Measurements from ENCODE around the gene NR5A1.

- TF ChIP-seq, protein P1, sequence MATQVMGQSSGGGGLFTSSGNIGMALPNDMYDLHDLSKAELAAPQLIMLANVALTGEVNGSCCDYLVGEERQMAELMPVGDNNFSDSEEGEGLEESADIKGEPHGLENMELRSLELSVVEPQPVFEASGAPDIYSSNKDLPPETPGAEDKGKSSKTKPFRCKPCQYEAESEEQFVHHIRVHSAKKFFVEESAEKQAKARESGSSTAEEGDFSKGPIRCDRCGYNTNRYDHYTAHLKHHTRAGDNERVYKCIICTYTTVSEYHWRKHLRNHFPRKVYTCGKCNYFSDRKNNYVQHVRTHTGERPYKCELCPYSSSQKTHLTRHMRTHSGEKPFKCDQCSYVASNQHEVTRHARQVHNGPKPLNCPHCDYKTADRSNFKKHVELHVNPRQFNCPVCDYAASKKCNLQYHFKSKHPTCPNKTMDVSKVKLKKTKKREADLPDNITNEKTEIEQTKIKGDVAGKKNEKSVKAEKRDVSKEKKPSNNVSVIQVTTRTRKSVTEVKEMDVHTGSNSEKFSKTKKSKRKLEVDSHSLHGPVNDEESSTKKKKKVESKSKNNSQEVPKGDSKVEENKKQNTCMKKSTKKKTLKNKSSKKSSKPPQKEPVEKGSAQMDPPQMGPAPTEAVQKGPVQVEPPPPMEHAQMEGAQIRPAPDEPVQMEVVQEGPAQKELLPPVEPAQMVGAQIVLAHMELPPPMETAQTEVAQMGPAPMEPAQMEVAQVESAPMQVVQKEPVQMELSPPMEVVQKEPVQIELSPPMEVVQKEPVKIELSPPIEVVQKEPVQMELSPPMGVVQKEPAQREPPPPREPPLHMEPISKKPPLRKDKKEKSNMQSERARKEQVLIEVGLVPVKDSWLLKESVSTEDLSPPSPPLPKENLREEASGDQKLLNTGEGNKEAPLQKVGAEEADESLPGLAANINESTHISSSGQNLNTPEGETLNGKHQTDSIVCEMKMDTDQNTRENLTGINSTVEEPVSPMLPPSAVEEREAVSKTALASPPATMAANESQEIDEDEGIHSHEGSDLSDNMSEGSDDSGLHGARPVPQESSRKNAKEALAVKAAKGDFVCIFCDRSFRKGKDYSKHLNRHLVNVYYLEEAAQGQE (IDR thresholded peaks at IDR 0.05), result no peak
- TF ChIP-seq KDM1A (IDR thresholded peaks at IDR 0.05; ENCODE audit: low read depth), result no peak
- no peak for TF ChIP-seq SMC3 (IDR thresholded peaks at IDR 0.05)
- TF ChIP-seq, protein P2, sequence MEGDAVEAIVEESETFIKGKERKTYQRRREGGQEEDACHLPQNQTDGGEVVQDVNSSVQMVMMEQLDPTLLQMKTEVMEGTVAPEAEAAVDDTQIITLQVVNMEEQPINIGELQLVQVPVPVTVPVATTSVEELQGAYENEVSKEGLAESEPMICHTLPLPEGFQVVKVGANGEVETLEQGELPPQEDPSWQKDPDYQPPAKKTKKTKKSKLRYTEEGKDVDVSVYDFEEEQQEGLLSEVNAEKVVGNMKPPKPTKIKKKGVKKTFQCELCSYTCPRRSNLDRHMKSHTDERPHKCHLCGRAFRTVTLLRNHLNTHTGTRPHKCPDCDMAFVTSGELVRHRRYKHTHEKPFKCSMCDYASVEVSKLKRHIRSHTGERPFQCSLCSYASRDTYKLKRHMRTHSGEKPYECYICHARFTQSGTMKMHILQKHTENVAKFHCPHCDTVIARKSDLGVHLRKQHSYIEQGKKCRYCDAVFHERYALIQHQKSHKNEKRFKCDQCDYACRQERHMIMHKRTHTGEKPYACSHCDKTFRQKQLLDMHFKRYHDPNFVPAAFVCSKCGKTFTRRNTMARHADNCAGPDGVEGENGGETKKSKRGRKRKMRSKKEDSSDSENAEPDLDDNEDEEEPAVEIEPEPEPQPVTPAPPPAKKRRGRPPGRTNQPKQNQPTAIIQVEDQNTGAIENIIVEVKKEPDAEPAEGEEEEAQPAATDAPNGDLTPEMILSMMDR (IDR thresholded peaks at IDR 0.05), result no peak
- no peak for TF ChIP-seq CHD4 (IDR thresholded peaks at IDR 0.05; ENCODE audit: borderline replicate concordance)
- no peak for TF ChIP-seq RNF2 (IDR thresholded peaks at IDR 0.05; ENCODE audit: borderline replicate concordance, low read depth)
- no peak for TF ChIP-seq MAFK (IDR thresholded peaks at IDR 0.05; ENCODE audit: partially characterized antibody)
- no peak for TF ChIP-seq RFX5 (IDR thresholded peaks at IDR 0.05)
- TF ChIP-seq BHLHE40 (IDR thresholded peaks at IDR 0.05; ENCODE audit: low read depth, low read length), result no peak
Measured at GRCh38 chr9:124482431-124483031, 24.7 kb downstream of the NR5A1 start.

Measured in A549 (cell line).